NT2/D1 (cell line): ENCODE measurements around the gene RPRD1A.

ENCODE experiments used
- SUZ12 ChIP-seq: IDR thresholded peaks from 2 replicates; pipeline ENCODE4 v1.6.1; 2011; ENCODE audit not compliant: insufficient read length, insufficient read depth; ENCODE audit errors: extremely low read depth
- YY1 ChIP-seq: IDR thresholded peaks from 2 replicates; pipeline ENCODE4 v1.6.1; 2011; ENCODE audit not compliant: insufficient read length, insufficient read depth
- ZNF274 ChIP-seq: IDR thresholded peaks from 2 replicates; pipeline ENCODE4 v1.6.1; 2011; ENCODE audit warnings: mild to moderate bottlenecking, low read depth, low read length

DNA sequence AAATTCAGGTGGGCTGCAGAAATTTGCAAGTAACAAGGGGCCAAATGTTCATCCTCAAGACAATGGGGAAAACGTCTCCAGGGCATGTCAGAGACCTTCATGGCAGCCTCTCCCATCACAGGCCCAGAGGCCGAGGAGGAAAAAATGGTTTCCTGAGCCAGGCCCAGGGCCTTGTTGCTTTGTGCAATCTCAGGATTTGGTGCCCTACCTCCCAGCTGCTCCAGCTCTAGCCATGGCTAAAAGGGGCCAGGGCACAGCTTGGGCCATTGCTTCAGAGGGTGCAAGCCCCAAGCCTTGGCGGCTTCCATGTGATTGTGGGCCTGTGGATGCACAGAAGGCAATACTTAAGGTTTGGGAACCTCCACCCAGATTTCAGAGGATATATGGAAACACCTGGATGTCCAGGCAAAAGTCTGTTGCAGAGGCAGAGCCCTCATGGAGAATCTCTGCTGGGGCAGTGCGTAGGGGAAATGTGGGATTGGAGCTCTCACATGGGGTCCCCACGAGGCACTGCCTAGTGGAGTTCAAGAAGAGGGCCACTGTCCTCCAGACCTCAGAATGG lies 29.2 kb downstream of the RPRD1A start:
- TF ChIP-seq ZNF274 (no peak), YY1 (no peak), SUZ12 (no peak)
